ENCODE data around the gene JHY. TPM values are rescaled to one million over a fixed set of nuclear protein-coding genes. Genes with fewer than 3 reads are reported as not detected.

The JHY gene
- total and polyA plus RNA-seq, 2 of the 8 experiments (the other 6 are each of a cell fraction or from before 2014, with no cell fraction given), result 0.29 to 0.91 TPM

DNA sequence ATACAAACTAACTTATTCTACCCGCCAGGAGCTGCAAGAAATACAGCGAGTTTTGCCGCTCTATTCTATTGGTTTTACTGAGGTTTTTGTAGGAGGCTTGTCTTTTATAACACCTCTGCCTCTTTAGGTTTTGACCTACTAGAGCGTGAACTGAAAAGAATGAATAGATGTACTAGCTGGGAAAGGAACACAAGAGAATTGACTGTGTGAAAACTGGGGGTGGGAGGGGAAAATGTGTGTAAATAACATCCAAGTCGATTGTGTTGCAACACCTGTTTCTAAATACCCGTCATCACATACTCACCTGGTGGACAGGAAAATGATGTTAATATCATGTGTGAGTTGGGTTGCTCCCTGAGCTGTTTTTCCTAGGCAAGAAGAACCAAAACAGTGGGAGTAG, 12.9 kb upstream of the JHY start:
- no peak overlapping the region for H2BK120ac ChIP-seq (replicated peaks; ENCODE audit: low read depth, low read length)
- no peaks in the 10 kb centered on the region for H4K20me1 ChIP-seq (replicated peaks in 1 of 2; ENCODE audit: control insufficient read depth in 1 of 2, insufficient read depth in 2 of 2, low read length in 2 of 2)
- no peak overlapping the region for H3K14ac ChIP-seq (ENCODE audit: insufficient read length)
- H3K23me2 ChIP-seq (ENCODE audit: low read depth, low read length), result no peaks in the 10 kb centered on the region
- H3K18ac ChIP-seq (ENCODE audit: extremely low read depth, low read length), result no peak overlapping the region
- no peak overlapping the region for H3K23ac ChIP-seq (ENCODE audit: insufficient read length)
- no peaks in the 10 kb centered on the region for H3K79me2 ChIP-seq (ENCODE audit: control insufficient read depth in 1 of 2, insufficient read depth in 2 of 2, low read length in 2 of 2)
- no peak overlapping the region for H4K8ac ChIP-seq (ENCODE audit: extremely low read depth, insufficient read depth, low read length)
- CTCF ChIA-PET (ENCODE audit: partially characterized antibody), result interaction anchor here (0.6 to 3.7 kb wide), 7 partner anchors 10 to 376 kb away, joined by 3 to 33 read pairs (median 6); no protein-coding TSS in a partner anchor
- no peak overlapping the region for H2BK12ac ChIP-seq (ENCODE audit: low read depth, low read length)
- no peak overlapping the region for H2BK5ac ChIP-seq (ENCODE audit: low read depth, low read length)
- no peak for TF ChIP-seq SUZ12 (IDR thresholded peaks at IDR 0.05; ENCODE audit: low read length)
- no peak for TF ChIP-seq SIRT6 (IDR thresholded peaks at IDR 0.05; ENCODE audit: low read length)
- no peak for TF ChIP-seq JUND (IDR thresholded peaks at IDR 0.05; ENCODE audit: low read length)
- no peak for TF ChIP-seq BACH1 (IDR thresholded peaks at IDR 0.05; ENCODE audit: low read length)
- no peak for TF ChIP-seq SRF (IDR thresholded peaks at IDR 0.05; ENCODE audit: low read depth, low read length)
- TF ChIP-seq CHD1 (IDR thresholded peaks at IDR 0.05; ENCODE audit: low read depth, low read length), result no peak
- no peak for TF ChIP-seq RFX5 (IDR thresholded peaks at IDR 0.05; ENCODE audit: borderline replicate concordance, low read depth, low read length)
- no peak for TF ChIP-seq ZNF274 (IDR thresholded peaks at IDR 0.05; ENCODE audit: borderline replicate concordance, extremely low read depth, low read length)
- TF ChIP-seq, protein P1, sequence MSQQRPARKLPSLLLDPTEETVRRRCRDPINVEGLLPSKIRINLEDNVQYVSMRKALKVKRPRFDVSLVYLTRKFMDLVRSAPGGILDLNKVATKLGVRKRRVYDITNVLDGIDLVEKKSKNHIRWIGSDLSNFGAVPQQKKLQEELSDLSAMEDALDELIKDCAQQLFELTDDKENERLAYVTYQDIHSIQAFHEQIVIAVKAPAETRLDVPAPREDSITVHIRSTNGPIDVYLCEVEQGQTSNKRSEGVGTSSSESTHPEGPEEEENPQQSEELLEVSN (IDR thresholded peaks at IDR 0.05), result no peak
- no peak for TF ChIP-seq BCL11A (IDR thresholded peaks at IDR 0.05; ENCODE audit: low read depth in 2 of 2, low read length in 2 of 2)
- no peak for TF ChIP-seq NRF1 (IDR thresholded peaks at IDR 0.05; ENCODE audit: low read depth, low read length)
- no peak for TF ChIP-seq CTBP2 (IDR thresholded peaks at IDR 0.05; ENCODE audit: borderline replicate concordance, insufficient read depth, insufficient read length, low read length)
- TF ChIP-seq CBX5 (IDR thresholded peaks at IDR 0.05; ENCODE audit: low read depth, low read length), result no peak
- TF ChIP-seq HDAC6 (IDR thresholded peaks at IDR 0.05; ENCODE audit: low read depth, low read length), result no peak
- no peak for TF ChIP-seq POU5F1 (IDR thresholded peaks at IDR 0.05; ENCODE audit: low read depth, low read length)
- no peaks in the 10 kb centered on the region for H3K79me1 ChIP-seq (ENCODE audit: low read depth, low read length)
- no peak overlapping the region for H3K9ac ChIP-seq (replicated peaks in 1 of 4; ENCODE audit: extremely low read depth in 1 of 4, low read depth in 3 of 4, low read length in 3 of 4)
- H2BK15ac ChIP-seq (ENCODE audit: low read length), result no peak overlapping the region
- H2BK20ac ChIP-seq (ENCODE audit: low read length), result no peak overlapping the region
- no peaks in the 10 kb centered on the region for H3K36me3 ChIP-seq (ENCODE audit: control insufficient read depth in 2 of 4, insufficient read depth in 4 of 4, low read length in 3 of 4)
- no peak overlapping the region for H4K91ac ChIP-seq (replicated peaks; ENCODE audit: insufficient read length, low read length)
- no peak overlapping the region for H3K4me3 ChIP-seq (ENCODE audit: extremely low read depth in 1 of 4, insufficient read depth in 2 of 4, low read depth in 3 of 4, low read length in 4 of 4)
- no peak overlapping the region for H3K27ac ChIP-seq (ENCODE audit: low read depth, low read length)
- FAIRE-seq, result no peak
- no peak overlapping the region for H3K56ac ChIP-seq (replicated peaks; ENCODE audit: insufficient read length, low read depth, low read length)
- H2AK5ac ChIP-seq (ENCODE audit: low read depth, low read length), result no peak overlapping the region
- H3K4me1 ChIP-seq (replicated peaks in 1 of 4; ENCODE audit: control insufficient read depth in 3 of 4, insufficient read depth in 4 of 4, low read length in 3 of 4), result no peaks in the 10 kb centered on the region
- H4K5ac ChIP-seq (ENCODE audit: insufficient read length, low read depth, low read length), result no peak overlapping the region
- H3K27me3 ChIP-seq (replicated peaks in 1 of 4; ENCODE audit: control insufficient read depth in 3 of 4, extremely low read depth in 1 of 4, insufficient read depth in 3 of 4, low read length in 3 of 4), result no peaks in the 10 kb centered on the region
- 94% methylated on average over 6 of the region's 6 CpGs; no CpG with 5 or more reads in 1 of the 2 experiments for WGBS, 2 experiments (ENCODE audit: extremely low coverage in 1 of 2, insufficient coverage in 1 of 2, insufficient read length in 1 of 2, insufficient replicate concordance in 2 of 2, low coverage in 1 of 2, low lambda C conversion rate in 2 of 2, missing lambda C conversion rate in 1 of 2)
- no peaks in the 10 kb centered on the region for H3K9me3 ChIP-seq (ENCODE audit: insufficient read depth in 2 of 2, low read depth in 1 of 2, low read length in 1 of 2)
- no peak for DNase-seq (ENCODE audit: low read depth in 1 of 2, low spot score in 2 of 2)
- no peak overlapping the region for H3K4ac ChIP-seq (replicated peaks; ENCODE audit: insufficient read length, low read depth, low read length)
- POLR2A ChIA-PET (ENCODE audit: partially characterized antibody), result interaction anchor here (1.3 kb wide), 1 partner anchor 193 kb away, joined by 3 read pairs; the partner anchor contains the start of gene HSPA8
- H3K4me2 ChIP-seq (ENCODE audit: insufficient read depth in 1 of 2, low read depth in 2 of 2, low read length in 2 of 2), result no peak overlapping the region
- no peak overlapping the region for H2AFZ ChIP-seq (ENCODE audit: low read length)

Data from H1 (cell line).